PFSK-1 (cell line): ENCODE results near the gene NCKIPSD.

ENCODE experiments used
- FOXP2 ChIP-seq: optimal IDR thresholded peaks from 2 replicates; pipeline ENCODE3; 2011; ENCODE audit warnings: borderline replicate concordance, control low read depth, inconsistent platforms; ENCODE audit not compliant: insufficient read depth; ENCODE audit errors: extremely low read length, extremely low read depth
- POLR2AphosphoS5 ChIP-seq: IDR thresholded peaks from 2 replicates; pipeline ENCODE4 v1.6.1; 2012; ENCODE audit warnings: low read depth, mild to moderate bottlenecking, control low read depth, low read length, moderate library complexity
- REST ChIP-seq, 2 experiments: IDR thresholded peaks; 2 replicates each; pipeline versions ENCODE4 v1.6.1 to v1.8.0; 2011 to 2012; ENCODE audit warnings: low read depth in 2 of 2, low read length in 2 of 2, control low read depth in 1 of 2, inconsistent platforms in 1 of 2, mild to moderate bottlenecking in 1 of 2, moderate library complexity in 1 of 2; ENCODE audit not compliant: insufficient read depth in 1 of 2
- SIN3A ChIP-seq: IDR thresholded peaks from 2 replicates; pipeline ENCODE4 v1.6.1; 2012; ENCODE audit warnings: mild to moderate bottlenecking, low read length, moderate library complexity, borderline replicate concordance; ENCODE audit not compliant: insufficient read depth
- TAF1 ChIP-seq: IDR thresholded peaks from 2 replicates; pipeline ENCODE4 v1.6.1; 2012; ENCODE audit warnings: low read length, control low read depth, borderline replicate concordance; ENCODE audit not compliant: insufficient read depth

GRCh38 chr3:48692551-48692950 lies 6.8 kb upstream of the NCKIPSD start:
- no peak for TF ChIP-seq TAF1
- TF ChIP-seq REST (IDR thresholded peaks at IDR 0.05; ENCODE audit: insufficient read depth in 1 of 2, low read depth in 2 of 2, low read length in 2 of 2), result no peak
- no peak for TF ChIP-seq POLR2AphosphoS5
- TF ChIP-seq SIN3A, result no peak
- TF ChIP-seq FOXP2, result no peak
